ENCODE results near the gene HOXB1.

The HOXB1 gene

DNA sequence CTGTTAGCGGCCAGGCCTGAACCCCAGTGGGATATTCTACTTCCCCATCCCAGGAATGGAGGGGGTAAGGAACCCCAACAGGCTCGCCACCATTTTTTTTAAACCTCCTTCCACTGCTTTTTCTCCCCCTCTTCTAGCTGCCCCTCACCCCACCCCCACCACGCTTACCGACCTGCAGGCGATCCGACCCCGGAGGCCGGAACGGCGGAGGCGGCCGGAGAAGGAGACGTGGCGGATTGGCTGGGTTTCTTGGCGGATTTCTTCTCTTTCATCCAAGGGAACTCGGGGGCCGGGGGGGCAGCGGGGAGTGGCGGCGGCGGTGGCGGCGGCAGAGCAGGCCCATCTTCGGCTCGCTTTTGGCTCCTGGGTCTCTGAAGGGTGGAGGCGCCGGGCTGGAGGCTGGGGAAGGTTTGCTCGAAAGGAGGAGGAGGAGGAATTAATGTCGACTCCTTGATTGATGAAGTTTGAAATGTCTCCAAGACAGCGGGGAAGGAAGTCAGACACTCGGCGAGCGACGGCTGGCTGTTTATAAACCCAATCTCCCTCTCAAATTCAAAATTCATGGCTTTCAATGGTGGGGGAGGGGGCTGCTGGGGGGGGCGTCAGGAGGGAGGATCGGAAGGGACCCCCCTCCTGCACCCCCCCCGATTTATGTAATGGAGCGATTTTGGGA lies 13.7 kb upstream of the HOXB1 start:
- Histone ChIP-seq H3K27ac (ENCODE audit: low read depth, low read length) (no peak overlapping the region; the same call in 1 of the 2 replicates), H3K9ac (ENCODE audit: low read depth, low read length) (peak overlapping the region; percentile 43; the same call in 1 of the 2 replicates), H3K4me3 (ENCODE audit: low read length) (peak overlapping the region; percentile 53), H3K4me1 (ENCODE audit: insufficient read depth, low read length) (peaks cover 58% of the 10 kb centered on the region), H3K9me3 (ENCODE audit: insufficient read depth, low read depth, low read length) (no peaks in the 10 kb centered on the region), H3K36me3 (ENCODE audit: insufficient read depth, low read length) (no peaks in the 10 kb centered on the region), H3K27me3 (ENCODE audit: insufficient read depth, low read length) (peaks cover 100% of the 10 kb centered on the region)
- WGBS: under 1% methylated on average over 29 of the region's 38 CpGs

DNA sequence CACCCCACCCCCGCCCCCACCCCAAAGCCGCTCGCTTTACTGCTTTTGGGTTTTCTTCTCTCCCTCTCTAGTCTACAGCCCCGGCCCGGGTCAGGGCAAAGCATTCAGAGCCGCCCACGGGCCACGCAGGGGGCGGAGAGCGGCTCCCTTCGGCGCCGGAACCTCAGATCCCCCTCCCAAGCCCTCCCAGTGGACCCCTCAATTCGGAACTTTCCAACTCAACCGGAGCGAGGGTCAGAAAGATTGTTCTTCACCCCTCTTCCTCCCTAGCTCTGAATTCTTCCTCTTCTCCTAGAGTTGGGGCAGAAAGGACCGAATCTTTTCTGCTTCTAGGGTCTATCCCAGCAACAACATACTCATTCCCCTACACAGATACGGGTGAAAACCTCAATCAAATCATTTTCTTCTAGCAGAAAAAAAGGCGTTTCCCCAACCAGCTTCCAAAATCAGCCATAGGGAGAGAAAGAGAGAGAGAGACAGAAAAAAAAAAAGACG lies 13.1 kb upstream of the HOXB1 start:
- H3K9me3 ChIP-seq (ENCODE audit: insufficient read depth, low read depth, low read length): no peaks in the 10 kb centered on the region
- no peak overlapping the region; the same call in 1 of the 2 replicates for H3K27ac ChIP-seq (ENCODE audit: low read depth, low read length)
- peak overlapping the region; percentile 53 for H3K4me3 ChIP-seq (ENCODE audit: low read length)
- under 1% methylated on average over 18 of the region's 20 CpGs for WGBS
- H3K4me1 ChIP-seq (ENCODE audit: insufficient read depth, low read length): peaks cover 52% of the 10 kb centered on the region
- H3K9ac ChIP-seq (ENCODE audit: low read depth, low read length): peak overlapping the region; percentile 43; the same call in 1 of the 2 replicates
- no peaks in the 10 kb centered on the region for H3K36me3 ChIP-seq (ENCODE audit: insufficient read depth, low read length)
- H3K27me3 ChIP-seq (ENCODE audit: insufficient read depth, low read length): peaks cover 100% of the 10 kb centered on the region

DNA sequence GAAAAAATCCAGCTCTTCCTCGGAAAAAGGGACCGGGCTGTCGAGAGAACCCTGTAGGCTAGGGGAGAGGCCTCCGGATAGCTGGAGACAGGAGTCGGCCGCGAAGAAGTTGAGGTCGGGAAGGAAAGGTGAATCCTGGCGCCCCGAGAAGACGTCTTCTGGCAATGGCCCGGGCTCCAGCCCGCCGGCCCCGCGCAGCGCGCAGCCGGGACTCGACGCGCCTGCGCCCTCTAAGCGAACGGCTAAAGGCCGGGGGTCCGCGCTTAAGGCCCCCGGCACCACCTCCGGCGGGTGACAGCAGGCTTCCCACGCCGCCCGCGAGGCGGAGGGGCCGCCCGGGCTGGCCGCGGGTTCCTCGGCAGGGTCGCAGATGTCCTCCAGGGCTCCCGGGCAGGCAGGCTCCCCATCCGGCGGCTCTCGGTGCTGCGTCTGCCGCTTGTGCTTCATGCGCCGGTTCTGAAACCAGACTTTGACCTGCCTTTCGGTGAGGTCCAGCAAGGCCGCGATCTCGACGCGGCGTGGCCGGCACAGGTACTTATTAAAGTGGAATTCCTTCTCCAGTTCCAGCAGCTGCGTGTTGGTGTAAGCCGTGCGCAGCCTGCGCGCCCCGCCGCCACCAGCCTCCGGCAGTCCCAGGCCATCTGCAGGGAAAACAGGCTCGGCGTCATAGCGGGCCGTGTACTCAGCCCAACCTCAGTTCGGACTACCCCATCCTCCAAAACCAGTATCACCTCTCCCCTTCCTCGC lies 12.5 kb upstream of the HOXB1 start:
- Histone ChIP-seq H3K4me3 (ENCODE audit: low read length) (peak overlapping the region; percentile 53), H3K27me3 (ENCODE audit: insufficient read depth, low read length) (peaks cover 96% of the 10 kb centered on the region), H3K9me3 (ENCODE audit: insufficient read depth, low read depth, low read length) (no peaks in the 10 kb centered on the region), H3K27ac (ENCODE audit: low read depth, low read length) (no peak overlapping the region), H3K9ac (ENCODE audit: low read depth, low read length) (peak overlapping the region; percentile 42; the same call in 1 of the 2 replicates), H3K36me3 (ENCODE audit: insufficient read depth, low read length) (no peaks in the 10 kb centered on the region), H3K4me1 (ENCODE audit: insufficient read depth, low read length) (peaks cover 47% of the 10 kb centered on the region)
- under 1% methylated on average over 72 of the region's 72 CpGs for WGBS

DNA sequence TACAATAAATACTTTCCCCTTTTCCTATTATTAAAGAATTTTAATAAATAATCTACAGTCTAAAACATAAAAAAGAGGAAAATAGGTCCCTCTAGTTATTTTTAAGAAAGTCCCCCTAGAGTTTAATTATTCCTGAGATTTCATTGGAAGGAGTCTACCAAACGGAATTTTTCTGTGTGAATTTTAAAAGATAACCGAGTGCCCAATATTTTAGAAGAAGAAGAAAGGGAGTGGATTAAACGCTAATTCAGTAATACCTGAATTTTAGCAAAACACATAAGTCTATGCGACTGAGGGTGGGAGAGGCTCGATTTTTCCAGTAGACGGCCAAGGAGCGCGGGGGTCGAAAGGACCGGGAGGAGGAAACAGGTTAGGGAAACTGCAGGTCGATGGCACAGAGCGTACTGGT lies 11.9 kb upstream of the HOXB1 start:
- Histone ChIP-seq H3K4me1 (ENCODE audit: insufficient read depth, low read length) (peaks cover 43% of the 10 kb centered on the region), H3K27ac (ENCODE audit: low read depth, low read length) (no peak overlapping the region), H3K9me3 (ENCODE audit: insufficient read depth, low read depth, low read length) (no peaks in the 10 kb centered on the region), H3K9ac (ENCODE audit: low read depth, low read length) (peak overlapping the region; percentile 42; the same call in 1 of the 2 replicates), H3K36me3 (ENCODE audit: insufficient read depth, low read length) (no peaks in the 10 kb centered on the region), H3K27me3 (ENCODE audit: insufficient read depth, low read length) (peaks cover 96% of the 10 kb centered on the region), H3K4me3 (ENCODE audit: low read length) (peak overlapping the region; percentile 53)
- 7% methylated on average over 12 of the region's 12 CpGs for WGBS

DNA sequence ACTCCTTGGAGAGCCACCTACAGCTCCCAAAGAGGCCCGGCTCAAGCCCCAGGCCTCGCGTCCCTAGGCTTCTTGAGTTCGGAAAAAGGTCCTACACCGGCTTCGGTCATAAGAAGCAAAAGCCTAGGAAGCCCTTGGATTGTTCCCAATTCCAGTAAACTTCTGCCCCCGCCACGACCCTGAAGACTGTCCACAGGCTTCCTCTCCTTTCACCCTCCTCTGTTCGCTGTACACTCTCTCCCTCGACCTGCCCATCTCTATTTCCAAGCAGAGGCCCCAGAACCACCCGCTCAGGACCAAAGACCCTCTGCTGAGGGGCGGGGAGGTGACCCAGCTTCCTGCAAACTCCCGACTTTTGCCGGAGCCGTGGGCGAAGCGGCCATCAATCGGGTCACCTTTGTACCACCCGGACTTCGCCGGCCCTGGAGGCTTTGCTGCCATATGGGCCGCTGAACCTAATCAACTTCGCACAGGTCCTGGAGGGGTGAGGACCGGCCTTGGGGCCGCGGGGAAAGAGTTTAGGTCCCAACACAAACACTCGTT lies 11.4 kb upstream of the HOXB1 start:
- peaks cover 96% of the 10 kb centered on the region for H3K27me3 ChIP-seq (ENCODE audit: insufficient read depth, low read length)
- peak overlapping the region; percentile 53 for H3K4me3 ChIP-seq (ENCODE audit: low read length)
- H3K9me3 ChIP-seq (ENCODE audit: insufficient read depth, low read depth, low read length): no peaks in the 10 kb centered on the region
- no peaks in the 10 kb centered on the region for H3K36me3 ChIP-seq (ENCODE audit: insufficient read depth, low read length)
- H3K27ac ChIP-seq (ENCODE audit: low read depth, low read length): no peak overlapping the region
- H3K9ac ChIP-seq (ENCODE audit: low read depth, low read length): peak overlapping the region; percentile 26; the same call in 1 of the 2 replicates
- 45% methylated on average over 26 of the region's 27 CpGs for WGBS
- peaks cover 37% of the 10 kb centered on the region for H3K4me1 ChIP-seq (ENCODE audit: insufficient read depth, low read length)

DNA sequence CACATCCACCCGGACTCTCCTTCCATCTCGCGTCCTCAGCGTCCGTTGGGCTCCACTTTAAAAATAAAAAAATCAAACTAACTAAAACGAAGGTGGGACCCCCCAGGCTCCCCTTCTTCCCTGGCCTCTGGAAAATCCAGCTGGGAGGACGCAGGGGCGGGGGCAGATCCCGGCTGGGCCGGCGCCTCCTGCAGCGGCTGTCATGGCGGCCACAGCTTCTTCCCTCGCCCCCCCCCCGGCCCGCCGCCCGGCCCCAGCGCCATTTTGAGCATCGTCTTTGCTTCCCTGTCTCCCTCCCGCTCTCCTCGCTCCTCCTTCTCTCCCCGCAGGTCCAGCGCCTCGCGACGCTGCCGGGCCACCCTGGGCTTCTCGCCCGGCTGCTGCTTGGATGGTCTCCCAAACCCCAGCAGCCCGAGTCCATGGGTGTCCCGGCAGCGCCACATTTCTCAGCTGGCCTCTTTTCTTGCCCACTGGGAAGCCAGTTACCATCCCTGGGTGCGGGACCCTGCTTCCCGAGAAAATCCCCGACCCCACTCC lies 10.8 kb upstream of the HOXB1 start:
- 44% methylated on average over 35 of the region's 36 CpGs for WGBS
- Histone ChIP-seq H3K27me3 (ENCODE audit: insufficient read depth, low read length) (peaks cover 93% of the 10 kb centered on the region), H3K27ac (ENCODE audit: low read depth, low read length) (no peak overlapping the region), H3K36me3 (ENCODE audit: insufficient read depth, low read length) (no peaks in the 10 kb centered on the region), H3K4me1 (ENCODE audit: insufficient read depth, low read length) (peaks cover 33% of the 10 kb centered on the region), H3K9ac (ENCODE audit: low read depth, low read length) (peak overlapping the region; percentile 26), H3K4me3 (ENCODE audit: low read length) (peak overlapping the region; percentile 53), H3K9me3 (ENCODE audit: insufficient read depth, low read depth, low read length) (no peaks in the 10 kb centered on the region)

DNA sequence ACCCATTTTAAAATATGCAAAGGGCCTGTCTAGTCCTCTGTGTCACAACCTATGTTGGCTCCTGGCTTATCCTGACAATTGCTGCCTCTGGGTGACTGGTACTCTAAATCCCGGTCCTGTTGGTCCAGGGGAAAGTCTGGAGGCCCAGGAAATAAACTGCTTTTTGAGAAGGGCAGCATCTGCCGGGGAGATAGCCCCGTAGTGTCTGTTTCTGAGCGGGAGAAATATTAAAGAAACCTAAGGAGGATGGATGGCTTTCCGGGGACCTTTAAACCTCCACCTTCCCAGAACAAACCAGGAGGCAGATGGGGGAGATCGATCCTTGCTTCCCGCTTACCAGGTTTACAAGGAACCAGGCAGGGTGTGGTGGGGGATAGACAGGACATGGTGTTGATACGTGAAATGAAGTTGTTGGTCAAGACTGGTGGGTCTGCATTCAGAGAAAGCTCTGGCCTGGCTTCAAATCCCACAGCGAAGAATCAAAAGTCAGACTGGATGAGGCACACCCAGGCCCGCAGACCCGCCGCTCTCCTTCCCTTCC lies 10.3 kb upstream of the HOXB1 start:
- Histone ChIP-seq H3K36me3 (ENCODE audit: insufficient read depth, low read length) (no peaks in the 10 kb centered on the region), H3K9me3 (ENCODE audit: insufficient read depth, low read depth, low read length) (no peaks in the 10 kb centered on the region), H3K27me3 (ENCODE audit: insufficient read depth, low read length) (peaks cover 93% of the 10 kb centered on the region), H3K9ac (ENCODE audit: low read depth, low read length) (no peak overlapping the region; the same call in 1 of the 2 replicates), H3K4me1 (ENCODE audit: insufficient read depth, low read length) (peaks cover 31% of the 10 kb centered on the region), H3K27ac (ENCODE audit: low read depth, low read length) (no peak overlapping the region), H3K4me3 (ENCODE audit: low read length) (peak overlapping the region; percentile 53)
- 68% methylated on average over 11 of the region's 12 CpGs for WGBS

DNA sequence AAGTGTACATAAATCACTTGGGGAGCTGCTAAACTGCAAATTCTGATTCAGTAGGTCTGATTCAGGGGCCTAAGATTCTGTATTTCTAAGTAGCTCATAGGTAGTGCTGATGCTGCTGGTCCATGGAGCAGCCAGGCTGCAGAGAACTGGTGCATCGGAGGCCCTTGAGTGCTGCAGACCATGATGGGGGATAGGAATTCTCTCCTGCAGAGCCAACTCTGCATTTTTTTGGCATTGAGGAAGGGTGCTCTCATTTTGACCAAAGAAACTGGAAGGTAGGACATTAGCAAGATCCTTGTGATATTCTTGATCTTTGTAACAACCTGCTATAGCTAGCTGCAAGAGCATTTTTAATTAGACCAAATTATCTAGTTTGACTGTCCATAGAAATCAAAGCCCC lies 9.4 kb upstream of the HOXB1 start:
- Histone ChIP-seq H3K36me3 (ENCODE audit: insufficient read depth, low read length) (no peaks in the 10 kb centered on the region), H3K27ac (ENCODE audit: low read depth, low read length) (no peak overlapping the region), H3K9ac (ENCODE audit: low read depth, low read length) (no peak overlapping the region), H3K27me3 (ENCODE audit: insufficient read depth, low read length) (peaks cover 84% of the 10 kb centered on the region), H3K4me1 (ENCODE audit: insufficient read depth, low read length) (peaks cover 27% of the 10 kb centered on the region), H3K4me3 (ENCODE audit: low read length) (no peak overlapping the region), H3K9me3 (ENCODE audit: insufficient read depth, low read depth, low read length) (no peaks in the 10 kb centered on the region)
- 60% methylated on average over 1 of the region's 1 CpG for WGBS

DNA sequence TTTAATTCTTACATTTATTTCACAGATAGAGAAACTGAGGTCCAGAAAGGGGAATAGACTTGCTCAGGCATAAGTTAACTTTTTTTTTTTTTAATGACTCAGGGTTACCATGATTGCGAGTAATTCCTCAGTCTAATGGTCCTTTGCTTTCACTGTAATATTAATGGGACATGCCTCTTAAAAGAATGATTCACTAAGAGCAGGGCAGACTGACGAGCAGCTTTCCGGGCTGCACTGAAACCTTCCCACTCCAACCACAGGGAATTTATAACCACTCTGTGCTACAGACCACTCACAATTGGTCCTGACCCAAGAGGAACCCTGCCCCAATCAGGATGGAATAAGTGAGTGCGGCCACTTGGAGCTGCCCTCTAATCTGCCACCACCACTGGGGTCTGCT lies 8.4 kb upstream of the HOXB1 start:
- Histone ChIP-seq H3K27me3 (ENCODE audit: insufficient read depth, low read length) (peaks cover 79% of the 10 kb centered on the region), H3K4me3 (ENCODE audit: low read length) (no peak overlapping the region), H3K4me1 (ENCODE audit: insufficient read depth, low read length) (peaks cover 23% of the 10 kb centered on the region), H3K27ac (ENCODE audit: low read depth, low read length) (no peak overlapping the region), H3K36me3 (ENCODE audit: insufficient read depth, low read length) (no peaks in the 10 kb centered on the region), H3K9me3 (ENCODE audit: insufficient read depth, low read depth, low read length) (no peaks in the 10 kb centered on the region), H3K9ac (ENCODE audit: low read depth, low read length) (no peak overlapping the region)
- 90% methylated on average over 4 of the region's 4 CpGs for WGBS

DNA sequence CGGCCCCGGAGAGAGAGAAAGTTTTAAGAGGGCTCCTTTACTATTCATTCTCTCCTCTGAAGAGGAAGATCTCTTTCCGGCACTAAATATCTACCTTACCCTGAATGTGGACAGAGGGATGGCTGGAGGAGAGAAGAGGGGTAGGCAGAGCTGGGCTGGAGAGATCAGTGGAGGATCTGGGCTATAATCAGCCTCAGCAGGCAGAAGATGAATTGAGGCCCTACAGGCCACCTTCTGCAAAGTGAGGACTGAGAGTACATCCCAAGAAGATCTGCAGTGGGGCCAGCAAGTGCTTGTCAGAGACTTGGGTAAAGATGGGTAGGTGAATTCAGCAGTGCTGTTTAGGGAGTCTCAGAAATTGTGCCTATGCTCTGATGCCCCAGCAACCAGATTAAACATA lies 6.5 kb upstream of the HOXB1 start:
- no peak overlapping the region for H3K9ac ChIP-seq (ENCODE audit: low read depth, low read length)
- H3K36me3 ChIP-seq (ENCODE audit: insufficient read depth, low read length): no peaks in the 10 kb centered on the region
- H3K27me3 ChIP-seq (ENCODE audit: insufficient read depth, low read length): peaks cover 79% of the 10 kb centered on the region
- H3K4me1 ChIP-seq (ENCODE audit: insufficient read depth, low read length): peaks cover 14% of the 10 kb centered on the region; the same call in 1 of the 2 replicates
- WGBS: 100% methylated on average over 2 of the region's 3 CpGs
- H3K4me3 ChIP-seq (ENCODE audit: low read length): no peak overlapping the region
- no peak overlapping the region for H3K27ac ChIP-seq (ENCODE audit: low read depth, low read length)
- no peaks in the 10 kb centered on the region for H3K9me3 ChIP-seq (ENCODE audit: insufficient read depth, low read depth, low read length)
